BE2C (cell line): ENCODE data around the gene KRT81.

ENCODE experiments used
- DNase-seq: peaks from one replicate; pipeline ENCODE4 v3.0.0-alpha.2; 2020
- H3K27me3 ChIP-seq: fragments of 250-450 bp; sonication (Bioruptor Pico); 2 replicates; pipeline ENCODE4 v1.5.1; 2020; ENCODE audit warnings: mild to moderate bottlenecking
- H3K36me3 ChIP-seq: fragments of 250-450 bp; sonication (Bioruptor Pico); 2 replicates; pipeline ENCODE4 v1.5.1; 2020; ENCODE audit warnings: mild to moderate bottlenecking
- H3K4me1 ChIP-seq: fragments of 250-450 bp; sonication (Bioruptor Pico); 2 replicates; pipeline ENCODE4 v1.5.1; 2020
- H3K4me3 ChIP-seq: 2 replicates; pipeline ENCODE4 v1.5.1; 2011; ENCODE audit warnings: low read depth, low read length
- H3K9me3 ChIP-seq: fragments of 250-450 bp; sonication (Bioruptor Pico); 2 replicates; pipeline ENCODE4 v1.5.1; 2020
- CTCF ChIP-seq: IDR thresholded peaks from 2 replicates; pipeline ENCODE4 v1.5.1; 2012; ENCODE audit warnings: mild to moderate bottlenecking, low read depth, low read length

The KRT81 gene

GRCh38 chr12:52334185-52334584 is 42.9 kb upstream of the KRT81 start:
- TF ChIP-seq CTCF = no peak
- Histone ChIP-seq H3K27me3 (peaks cover 13% of the 10 kb centered on the region), H3K4me1 (no peaks in the 10 kb centered on the region; the same call in none of the 2 replicates), H3K4me3 (no peak overlapping the region), H3K36me3 (no peaks in the 10 kb centered on the region), H3K9me3 (no peaks in the 10 kb centered on the region)
- DNase-seq = no peak

- H3K9me3 ChIP-seq = no peaks in the 10 kb centered on the region
- no peak for DNase-seq
- no peaks in the 10 kb centered on the region; the same call in none of the 2 replicates for H3K4me1 ChIP-seq
Measured at GRCh38 chr12:52333321-52333720, 42.0 kb upstream of the KRT81 start.

GRCh38 chr12:52332381-52332780 is 41.0 kb upstream of the KRT81 start:
- no peak for DNase-seq
- H3K4me1 ChIP-seq = no peaks in the 10 kb centered on the region; the same call in none of the 2 replicates
- TF ChIP-seq CTCF = no peak
- H3K27me3 ChIP-seq = peaks cover 2% of the 10 kb centered on the region
- H3K36me3 ChIP-seq = no peaks in the 10 kb centered on the region
- H3K4me3 ChIP-seq = no peak overlapping the region
- no peaks in the 10 kb centered on the region for H3K9me3 ChIP-seq

More at GRCh38 chr12:52333321-52333720, 42.0 kb upstream of the KRT81 start:
- no peak for TF ChIP-seq CTCF
- Histone ChIP-seq H3K36me3 (no peaks in the 10 kb centered on the region), H3K27me3 (peaks cover 7% of the 10 kb centered on the region), H3K4me3 (no peak overlapping the region)

GRCh38 chr12:52331833-52332232 is 40.5 kb upstream of the KRT81 start:
- Histone ChIP-seq H3K4me1 (no peaks in the 10 kb centered on the region; the same call in none of the 2 replicates), H3K36me3 (no peaks in the 10 kb centered on the region), H3K9me3 (no peaks in the 10 kb centered on the region), H3K4me3 (no peak overlapping the region), H3K27me3 (no peaks in the 10 kb centered on the region)
- no peak for DNase-seq
- no peak for TF ChIP-seq CTCF

GRCh38 chr12:52331039-52331438 is 39.7 kb upstream of the KRT81 start:
- TF ChIP-seq CTCF = no peak
- H3K4me3 ChIP-seq = no peak overlapping the region
- no peaks in the 10 kb centered on the region for H3K27me3 ChIP-seq
- no peaks in the 10 kb centered on the region for H3K36me3 ChIP-seq
- no peaks in the 10 kb centered on the region for H3K9me3 ChIP-seq
- H3K4me1 ChIP-seq = no peaks in the 10 kb centered on the region; the same call in none of the 2 replicates
- no peak for DNase-seq

DNA sequence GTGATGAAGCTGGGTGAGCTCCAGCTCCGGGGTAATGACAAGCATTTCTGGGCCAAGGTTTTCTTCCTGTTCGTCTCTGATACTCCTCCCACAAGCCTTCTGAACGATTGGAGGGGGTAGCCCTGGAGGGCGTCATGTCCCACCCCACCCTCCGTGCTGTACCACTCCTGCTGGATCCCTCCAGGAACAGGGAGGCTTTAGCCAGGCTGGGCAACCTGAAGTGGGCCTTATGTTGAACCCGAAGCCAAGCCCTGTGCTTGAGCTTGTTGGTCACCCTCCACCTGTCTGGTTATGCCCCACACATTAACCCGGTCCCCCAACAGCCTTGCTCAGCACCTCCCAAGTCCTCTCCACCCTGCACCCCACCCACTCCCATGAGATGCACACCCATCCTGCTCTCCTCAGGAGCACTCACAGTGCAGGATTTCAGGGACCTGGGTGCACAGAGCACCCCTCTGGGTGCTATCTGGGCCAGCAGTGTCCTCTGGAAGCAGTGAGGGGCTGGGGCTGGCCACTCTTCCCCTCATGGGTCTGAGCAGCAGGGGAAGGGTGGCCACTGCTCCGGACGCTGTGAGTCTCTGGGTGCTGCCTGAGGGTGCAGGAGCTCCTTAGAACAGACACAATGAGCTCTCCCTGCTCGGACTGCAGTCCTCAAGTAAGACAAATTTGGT is 36.6 kb upstream of the KRT81 start:
- Histone ChIP-seq H3K27me3 (peaks cover 13% of the 10 kb centered on the region), H3K36me3 (no peaks in the 10 kb centered on the region), H3K4me3 (no peak overlapping the region), H3K4me1 (no peaks in the 10 kb centered on the region), H3K9me3 (no peaks in the 10 kb centered on the region)
- TF ChIP-seq CTCF = no peak
- no peak for DNase-seq
